ENCODE data around the gene NUCKS1.

- TF ChIP-seq CTCF (conservative IDR thresholded peaks at IDR 0.05; ENCODE audit: low read depth, low read length): no peak
- no peak for TF ChIP-seq POLR2A (IDR thresholded peaks at IDR 0.05; ENCODE audit: low read depth, low read length)
- TF ChIP-seq RAD21 (IDR thresholded peaks at IDR 0.05; ENCODE audit: low read length): no peak
- no peak for TF ChIP-seq FOS (IDR thresholded peaks at IDR 0.05; ENCODE audit: low read depth, low read length)
- TF ChIP-seq CHD1 (IDR thresholded peaks at IDR 0.05; ENCODE audit: low read depth, low read length): no peak
- TF ChIP-seq MAZ (IDR thresholded peaks at IDR 0.05; ENCODE audit: borderline replicate concordance, low read depth, low read length): no peak
- TF ChIP-seq RFX5 (IDR thresholded peaks at IDR 0.05; ENCODE audit: low read depth, low read length): no peak
- no peak for TF ChIP-seq RCOR1 (IDR thresholded peaks at IDR 0.05; ENCODE audit: insufficient replicate concordance, low read length)
These were observed 60.5 kb downstream of the NUCKS1 start for GRCh38 chr1:205689479-205689878.

All from IMR-90 (cell line).